WERI-Rb-1 (cell line): Measurements from ENCODE around the gene ITGA11.
A peak's percentile ranks its signal among the peaks of the same experiment; 100 is the strongest.

Experiments
- DNase-seq: peaks from one replicate; pipeline ENCODE4 v3.0.0-alpha.2; 2020
- H3K27ac ChIP-seq: fragments of 250-450 bp; sonication (Bioruptor Pico); 2 replicates; pipeline ENCODE4 v1.5.1; 2020; ENCODE audit warnings: mild to moderate bottlenecking, moderate library complexity
- H3K27me3 ChIP-seq: fragments of 250-450 bp; sonication (Bioruptor Pico); 2 replicates; pipeline ENCODE4 v1.5.1; 2021; ENCODE audit warnings: mild to moderate bottlenecking, low read depth, moderate library complexity; ENCODE audit not compliant: insufficient read depth, severe bottlenecking
- H3K36me3 ChIP-seq: fragments of 250-450 bp; sonication (Bioruptor Pico); 2 replicates; pipeline ENCODE4 v1.5.1; 2020; ENCODE audit warnings: mild to moderate bottlenecking, moderate library complexity
- H3K4me3 ChIP-seq: 2 replicates; pipeline ENCODE4 v1.5.1; 2011; ENCODE audit warnings: low read depth, mild to moderate bottlenecking, control low read depth, low read length
- H3K9me3 ChIP-seq: fragments of 250-450 bp; sonication (Bioruptor Pico); 2 replicates; pipeline ENCODE4 v1.5.1; 2021; ENCODE audit warnings: mild to moderate bottlenecking, moderate library complexity; ENCODE audit not compliant: severe bottlenecking
- CTCF ChIP-seq: IDR thresholded peaks from 2 replicates; pipeline ENCODE4 v1.5.1; 2011; ENCODE audit warnings: low read depth, mild to moderate bottlenecking, control low read depth, inconsistent platforms, low read length

The ITGA11 gene

GRCh38 chr15:68385671-68386586 is 46.0 kb downstream of the ITGA11 start:
- peaks cover 7% of the 10 kb centered on the region for H3K9me3 ChIP-seq
- H3K27me3 ChIP-seq, result no peaks in the 10 kb centered on the region
- no peak for DNase-seq
- H3K36me3 ChIP-seq, result no peaks in the 10 kb centered on the region
- H3K4me3 ChIP-seq, result no peak overlapping the region
- H3K27ac ChIP-seq, result no peak overlapping the region
- TF ChIP-seq CTCF, result no peak

- Histone ChIP-seq H3K27me3 (no peaks in the 10 kb centered on the region), H3K9me3 (peaks cover 7% of the 10 kb centered on the region), H3K4me3 (no peak overlapping the region), H3K27ac (no peak overlapping the region), H3K36me3 (no peaks in the 10 kb centered on the region)
- TF ChIP-seq CTCF, result no peak
- no peak for DNase-seq
These were observed 46.8 kb downstream of the ITGA11 start for GRCh38 chr15:68385240-68385561.

GRCh38 chr15:68384451-68385239 is 47.3 kb downstream of the ITGA11 start:
- no peak for TF ChIP-seq CTCF
- no peak overlapping the region for H3K4me3 ChIP-seq
- H3K27me3 ChIP-seq, result no peaks in the 10 kb centered on the region
- no peaks in the 10 kb centered on the region for H3K36me3 ChIP-seq
- no peak overlapping the region for H3K27ac ChIP-seq
- DNase-seq, result no peak
- H3K9me3 ChIP-seq, result peaks cover 7% of the 10 kb centered on the region

- peak; percentile 30 for DNase-seq
- TF ChIP-seq CTCF, result peak; percentile 56
- Histone ChIP-seq H3K36me3 (no peaks in the 10 kb centered on the region), H3K27ac (no peak overlapping the region), H3K9me3 (peaks cover 7% of the 10 kb centered on the region), H3K4me3 (no peak overlapping the region), H3K27me3 (no peaks in the 10 kb centered on the region)
These were observed 48.5 kb downstream of the ITGA11 start for GRCh38 chr15:68383161-68384074.

GRCh38 chr15:68382286-68383007 is 49.5 kb downstream of the ITGA11 start:
- no peaks in the 10 kb centered on the region for H3K27me3 ChIP-seq
- no peak for DNase-seq
- H3K27ac ChIP-seq, result no peak overlapping the region
- H3K4me3 ChIP-seq, result no peak overlapping the region
- H3K9me3 ChIP-seq, result peaks cover 7% of the 10 kb centered on the region
- no peaks in the 10 kb centered on the region for H3K36me3 ChIP-seq
- TF ChIP-seq CTCF, result no peak
